H1 (cell line): ENCODE data around the gene KIF5C. TPM values are rescaled to one million over a fixed set of nuclear protein-coding genes. Genes with fewer than 3 reads are reported as not detected.

Experiments used
- POLR2A ChIP-seq, 2 experiments: IDR thresholded peaks; 1 replicate in 1 of 2; 2 replicates in 1 of 2; pipeline ENCODE4 v1.6.1; 2011; ENCODE audit warnings: low read depth in 2 of 2, low read length in 2 of 2, mild to moderate bottlenecking in 2 of 2; ENCODE audit errors: control extremely low read depth in 1 of 2
- polyA plus RNA-seq, 7 experiments: library from polyadenylated mRNA; depleted of rRNA in 3 of 7; stranded (reverse) in 5 of 7; unstranded in 2 of 7; fragments of >200 nt in 5 of 7; fragments of 200-250 nt in 2 of 7; gene quantifications; 1 replicate in 5 of 7; 2 replicates in 1 of 7; 4 replicates in 1 of 7; pipeline versions ENCODE4 v1.2.1 to v1.2.3, GENCODE V29; 2011 to 2013; ENCODE audit warnings: missing spikeins in 2 of 7, mixed read lengths in 2 of 7
- total RNA-seq: library from RNA; stranded (reverse); fragmentation: NEBNext Ultra II Directional; extraction: Animal tissue kit (Norgen Biotek cat#: 25700); gene quantifications from 2 replicates; pipeline ENCODE4 v1.2.1, GENCODE V29; 2021
- TF ChIP-seq, protein P1 (sequence below): fragments of 300-600 bp; sonication (generic); IDR thresholded peaks from 2 replicates; pipeline ENCODE4 v1.7.1; 2012; ENCODE audit warnings: low read length, moderate library complexity, mild to moderate bottlenecking, inconsistent platforms; ENCODE audit not compliant: insufficient replicate concordance
- TF ChIP-seq, protein P2 (sequence below): IDR thresholded peaks from 2 replicates; pipeline ENCODE4 v1.6.1; 2012; ENCODE audit warnings: low read length, inconsistent platforms
- TF ChIP-seq, protein P3 (sequence below): IDR thresholded peaks from 2 replicates; pipeline ENCODE4 v1.6.1; 2012; ENCODE audit warnings: inconsistent platforms

KIF5C gene
- total and polyA plus RNA-seq, 2 of the 8 experiments (the other 6 are each of a cell fraction or from before 2014, with no cell fraction given), result 16.3 to 66.4 TPM

GRCh38 chr2:148992448-148992847 is 117.4 kb downstream of the KIF5C start (continued):
- TF ChIP-seq, protein P1, sequence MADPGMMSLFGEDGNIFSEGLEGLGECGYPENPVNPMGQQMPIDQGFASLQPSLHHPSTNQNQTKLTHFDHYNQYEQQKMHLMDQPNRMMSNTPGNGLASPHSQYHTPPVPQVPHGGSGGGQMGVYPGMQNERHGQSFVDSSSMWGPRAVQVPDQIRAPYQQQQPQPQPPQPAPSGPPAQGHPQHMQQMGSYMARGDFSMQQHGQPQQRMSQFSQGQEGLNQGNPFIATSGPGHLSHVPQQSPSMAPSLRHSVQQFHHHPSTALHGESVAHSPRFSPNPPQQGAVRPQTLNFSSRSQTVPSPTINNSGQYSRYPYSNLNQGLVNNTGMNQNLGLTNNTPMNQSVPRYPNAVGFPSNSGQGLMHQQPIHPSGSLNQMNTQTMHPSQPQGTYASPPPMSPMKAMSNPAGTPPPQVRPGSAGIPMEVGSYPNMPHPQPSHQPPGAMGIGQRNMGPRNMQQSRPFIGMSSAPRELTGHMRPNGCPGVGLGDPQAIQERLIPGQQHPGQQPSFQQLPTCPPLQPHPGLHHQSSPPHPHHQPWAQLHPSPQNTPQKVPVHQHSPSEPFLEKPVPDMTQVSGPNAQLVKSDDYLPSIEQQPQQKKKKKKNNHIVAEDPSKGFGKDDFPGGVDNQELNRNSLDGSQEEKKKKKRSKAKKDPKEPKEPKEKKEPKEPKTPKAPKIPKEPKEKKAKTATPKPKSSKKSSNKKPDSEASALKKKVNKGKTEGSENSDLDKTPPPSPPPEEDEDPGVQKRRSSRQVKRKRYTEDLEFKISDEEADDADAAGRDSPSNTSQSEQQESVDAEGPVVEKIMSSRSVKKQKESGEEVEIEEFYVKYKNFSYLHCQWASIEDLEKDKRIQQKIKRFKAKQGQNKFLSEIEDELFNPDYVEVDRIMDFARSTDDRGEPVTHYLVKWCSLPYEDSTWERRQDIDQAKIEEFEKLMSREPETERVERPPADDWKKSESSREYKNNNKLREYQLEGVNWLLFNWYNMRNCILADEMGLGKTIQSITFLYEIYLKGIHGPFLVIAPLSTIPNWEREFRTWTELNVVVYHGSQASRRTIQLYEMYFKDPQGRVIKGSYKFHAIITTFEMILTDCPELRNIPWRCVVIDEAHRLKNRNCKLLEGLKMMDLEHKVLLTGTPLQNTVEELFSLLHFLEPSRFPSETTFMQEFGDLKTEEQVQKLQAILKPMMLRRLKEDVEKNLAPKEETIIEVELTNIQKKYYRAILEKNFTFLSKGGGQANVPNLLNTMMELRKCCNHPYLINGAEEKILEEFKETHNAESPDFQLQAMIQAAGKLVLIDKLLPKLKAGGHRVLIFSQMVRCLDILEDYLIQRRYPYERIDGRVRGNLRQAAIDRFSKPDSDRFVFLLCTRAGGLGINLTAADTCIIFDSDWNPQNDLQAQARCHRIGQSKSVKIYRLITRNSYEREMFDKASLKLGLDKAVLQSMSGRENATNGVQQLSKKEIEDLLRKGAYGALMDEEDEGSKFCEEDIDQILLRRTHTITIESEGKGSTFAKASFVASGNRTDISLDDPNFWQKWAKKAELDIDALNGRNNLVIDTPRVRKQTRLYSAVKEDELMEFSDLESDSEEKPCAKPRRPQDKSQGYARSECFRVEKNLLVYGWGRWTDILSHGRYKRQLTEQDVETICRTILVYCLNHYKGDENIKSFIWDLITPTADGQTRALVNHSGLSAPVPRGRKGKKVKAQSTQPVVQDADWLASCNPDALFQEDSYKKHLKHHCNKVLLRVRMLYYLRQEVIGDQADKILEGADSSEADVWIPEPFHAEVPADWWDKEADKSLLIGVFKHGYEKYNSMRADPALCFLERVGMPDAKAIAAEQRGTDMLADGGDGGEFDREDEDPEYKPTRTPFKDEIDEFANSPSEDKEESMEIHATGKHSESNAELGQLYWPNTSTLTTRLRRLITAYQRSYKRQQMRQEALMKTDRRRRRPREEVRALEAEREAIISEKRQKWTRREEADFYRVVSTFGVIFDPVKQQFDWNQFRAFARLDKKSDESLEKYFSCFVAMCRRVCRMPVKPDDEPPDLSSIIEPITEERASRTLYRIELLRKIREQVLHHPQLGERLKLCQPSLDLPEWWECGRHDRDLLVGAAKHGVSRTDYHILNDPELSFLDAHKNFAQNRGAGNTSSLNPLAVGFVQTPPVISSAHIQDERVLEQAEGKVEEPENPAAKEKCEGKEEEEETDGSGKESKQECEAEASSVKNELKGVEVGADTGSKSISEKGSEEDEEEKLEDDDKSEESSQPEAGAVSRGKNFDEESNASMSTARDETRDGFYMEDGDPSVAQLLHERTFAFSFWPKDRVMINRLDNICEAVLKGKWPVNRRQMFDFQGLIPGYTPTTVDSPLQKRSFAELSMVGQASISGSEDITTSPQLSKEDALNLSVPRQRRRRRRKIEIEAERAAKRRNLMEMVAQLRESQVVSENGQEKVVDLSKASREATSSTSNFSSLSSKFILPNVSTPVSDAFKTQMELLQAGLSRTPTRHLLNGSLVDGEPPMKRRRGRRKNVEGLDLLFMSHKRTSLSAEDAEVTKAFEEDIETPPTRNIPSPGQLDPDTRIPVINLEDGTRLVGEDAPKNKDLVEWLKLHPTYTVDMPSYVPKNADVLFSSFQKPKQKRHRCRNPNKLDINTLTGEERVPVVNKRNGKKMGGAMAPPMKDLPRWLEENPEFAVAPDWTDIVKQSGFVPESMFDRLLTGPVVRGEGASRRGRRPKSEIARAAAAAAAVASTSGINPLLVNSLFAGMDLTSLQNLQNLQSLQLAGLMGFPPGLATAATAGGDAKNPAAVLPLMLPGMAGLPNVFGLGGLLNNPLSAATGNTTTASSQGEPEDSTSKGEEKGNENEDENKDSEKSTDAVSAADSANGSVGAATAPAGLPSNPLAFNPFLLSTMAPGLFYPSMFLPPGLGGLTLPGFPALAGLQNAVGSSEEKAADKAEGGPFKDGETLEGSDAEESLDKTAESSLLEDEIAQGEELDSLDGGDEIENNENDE, result no peak
- no peak for TF ChIP-seq POLR2A (IDR thresholded peaks at IDR 0.05; ENCODE audit: control extremely low read depth in 1 of 2, low read depth in 2 of 2, low read length in 2 of 2)
- TF ChIP-seq, protein P2, sequence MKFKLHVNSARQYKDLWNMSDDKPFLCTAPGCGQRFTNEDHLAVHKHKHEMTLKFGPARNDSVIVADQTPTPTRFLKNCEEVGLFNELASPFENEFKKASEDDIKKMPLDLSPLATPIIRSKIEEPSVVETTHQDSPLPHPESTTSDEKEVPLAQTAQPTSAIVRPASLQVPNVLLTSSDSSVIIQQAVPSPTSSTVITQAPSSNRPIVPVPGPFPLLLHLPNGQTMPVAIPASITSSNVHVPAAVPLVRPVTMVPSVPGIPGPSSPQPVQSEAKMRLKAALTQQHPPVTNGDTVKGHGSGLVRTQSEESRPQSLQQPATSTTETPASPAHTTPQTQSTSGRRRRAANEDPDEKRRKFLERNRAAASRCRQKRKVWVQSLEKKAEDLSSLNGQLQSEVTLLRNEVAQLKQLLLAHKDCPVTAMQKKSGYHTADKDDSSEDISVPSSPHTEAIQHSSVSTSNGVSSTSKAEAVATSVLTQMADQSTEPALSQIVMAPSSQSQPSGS, result no peak
- TF ChIP-seq, protein P3, sequence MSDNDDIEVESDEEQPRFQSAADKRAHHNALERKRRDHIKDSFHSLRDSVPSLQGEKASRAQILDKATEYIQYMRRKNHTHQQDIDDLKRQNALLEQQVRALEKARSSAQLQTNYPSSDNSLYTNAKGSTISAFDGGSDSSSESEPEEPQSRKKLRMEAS, result no peak
